Effector memory CD4-positive, alpha-beta T cell (primary cell): ENCODE results near the gene SEMA3G.

ENCODE experiments used
- DNase-seq, 3 donors: peaks; one replicate each; pipeline ENCODE4 v3.0.0-alpha.2; 2020
- H3K27ac ChIP-seq: 2 replicates; pipeline ENCODE4 v1.7.0; 2013; ENCODE audit warnings: mild to moderate bottlenecking, low read length, moderate library complexity; ENCODE audit not compliant: insufficient read depth, poor library complexity, severe bottlenecking
- H3K27me3 ChIP-seq: replicated peaks from 2 replicates; pipeline ENCODE4 v1.7.0; 2013; ENCODE audit warnings: mild to moderate bottlenecking, low read length; ENCODE audit not compliant: insufficient read depth, control insufficient read depth, poor library complexity, severe bottlenecking
- H3K36me3 ChIP-seq: 2 replicates; pipeline ENCODE4 v1.7.0; 2013; ENCODE audit warnings: mild to moderate bottlenecking, low read length, moderate library complexity; ENCODE audit not compliant: control insufficient read depth, insufficient read depth
- H3K4me1 ChIP-seq: 2 replicates; pipeline ENCODE4 v1.7.0; 2013; ENCODE audit warnings: low read length, mild to moderate bottlenecking; ENCODE audit not compliant: control insufficient read depth, insufficient read depth, poor library complexity, severe bottlenecking
- H3K4me3 ChIP-seq: 2 replicates; pipeline ENCODE4 v1.7.0; 2013; ENCODE audit warnings: low read length, low read depth, mild to moderate bottlenecking; ENCODE audit not compliant: insufficient read depth, poor library complexity, severe bottlenecking
- H3K9me3 ChIP-seq: 2 replicates; pipeline ENCODE4 v1.7.0; 2013; ENCODE audit warnings: mild to moderate bottlenecking, low read length, moderate library complexity; ENCODE audit not compliant: control insufficient read depth

Gene SEMA3G

DNA sequence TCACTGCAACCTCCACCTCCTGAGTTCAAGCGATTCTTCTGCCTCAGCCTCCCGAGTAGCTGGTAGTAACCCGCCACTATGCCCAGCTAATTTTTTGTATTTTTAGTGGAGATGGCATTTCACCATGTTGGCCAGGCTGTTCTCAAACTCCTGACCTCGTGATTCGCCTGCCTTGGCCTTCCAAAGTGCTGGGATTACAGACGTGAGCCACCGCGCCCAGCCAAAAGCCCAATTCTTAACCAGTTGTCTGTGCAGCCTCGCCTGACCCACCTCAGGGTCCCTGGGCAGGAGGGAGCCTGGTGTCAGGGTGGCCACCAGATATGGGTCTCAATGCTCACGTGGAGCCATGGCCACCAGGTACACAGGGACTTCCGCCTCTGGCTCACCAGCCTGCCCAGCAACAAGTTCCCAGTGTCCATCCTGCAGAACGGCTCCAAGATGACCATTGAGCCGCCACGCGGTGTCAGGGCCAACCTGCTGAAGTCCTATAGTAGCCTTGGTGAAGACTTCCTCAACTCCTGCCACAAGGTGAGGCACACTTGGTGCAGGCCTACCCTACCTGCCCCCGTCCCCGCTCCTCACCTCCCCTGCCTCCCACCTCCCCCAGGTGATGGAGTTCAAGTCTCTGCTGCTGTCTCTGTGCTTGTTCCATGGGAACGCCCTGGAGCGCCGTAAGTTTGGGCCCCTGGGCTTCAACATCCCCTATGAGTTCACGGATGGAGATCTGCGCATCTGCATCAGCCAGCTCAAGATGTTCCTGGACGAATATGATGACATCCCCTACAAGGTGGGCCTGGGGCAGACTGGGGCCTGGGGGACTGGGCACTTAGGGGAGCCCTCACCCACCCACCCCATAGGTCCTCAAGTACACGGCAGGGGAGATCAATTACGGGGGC, 48.6 kb downstream of the SEMA3G start:
- no peaks in the 10 kb centered on the region for H3K4me1 ChIP-seq
- H3K4me3 ChIP-seq: no peak overlapping the region
- H3K9me3 ChIP-seq: no peaks in the 10 kb centered on the region
- H3K36me3 ChIP-seq: peaks cover 43% of the 10 kb centered on the region
- H3K27me3 ChIP-seq: no peaks in the 10 kb centered on the region
- DNase-seq: no peak
- no peak overlapping the region for H3K27ac ChIP-seq

GRCh38 chr3:52395503-52395865, 49.4 kb downstream of the SEMA3G start:
- no peak for DNase-seq
- Histone ChIP-seq H3K27me3 (no peaks in the 10 kb centered on the region), H3K4me3 (no peak overlapping the region), H3K27ac (no peak overlapping the region), H3K36me3 (peaks cover 41% of the 10 kb centered on the region), H3K9me3 (no peaks in the 10 kb centered on the region), H3K4me1 (no peaks in the 10 kb centered on the region)

- H3K36me3 ChIP-seq: peaks cover 38% of the 10 kb centered on the region
- H3K27me3 ChIP-seq: no peaks in the 10 kb centered on the region
- no peaks in the 10 kb centered on the region for H3K9me3 ChIP-seq
- H3K4me1 ChIP-seq: no peaks in the 10 kb centered on the region
- H3K4me3 ChIP-seq: no peak overlapping the region
- no peak overlapping the region for H3K27ac ChIP-seq
- no peak for DNase-seq
Measured at GRCh38 chr3:52394751-52395502, 50.0 kb downstream of the SEMA3G start.

GRCh38 chr3:52393959-52394670, 50.8 kb downstream of the SEMA3G start:
- Histone ChIP-seq H3K27ac (no peak overlapping the region), H3K9me3 (no peaks in the 10 kb centered on the region), H3K36me3 (peaks cover 41% of the 10 kb centered on the region), H3K27me3 (no peaks in the 10 kb centered on the region), H3K4me1 (no peaks in the 10 kb centered on the region), H3K4me3 (no peak overlapping the region)
- DNase-seq: no peak

DNA sequence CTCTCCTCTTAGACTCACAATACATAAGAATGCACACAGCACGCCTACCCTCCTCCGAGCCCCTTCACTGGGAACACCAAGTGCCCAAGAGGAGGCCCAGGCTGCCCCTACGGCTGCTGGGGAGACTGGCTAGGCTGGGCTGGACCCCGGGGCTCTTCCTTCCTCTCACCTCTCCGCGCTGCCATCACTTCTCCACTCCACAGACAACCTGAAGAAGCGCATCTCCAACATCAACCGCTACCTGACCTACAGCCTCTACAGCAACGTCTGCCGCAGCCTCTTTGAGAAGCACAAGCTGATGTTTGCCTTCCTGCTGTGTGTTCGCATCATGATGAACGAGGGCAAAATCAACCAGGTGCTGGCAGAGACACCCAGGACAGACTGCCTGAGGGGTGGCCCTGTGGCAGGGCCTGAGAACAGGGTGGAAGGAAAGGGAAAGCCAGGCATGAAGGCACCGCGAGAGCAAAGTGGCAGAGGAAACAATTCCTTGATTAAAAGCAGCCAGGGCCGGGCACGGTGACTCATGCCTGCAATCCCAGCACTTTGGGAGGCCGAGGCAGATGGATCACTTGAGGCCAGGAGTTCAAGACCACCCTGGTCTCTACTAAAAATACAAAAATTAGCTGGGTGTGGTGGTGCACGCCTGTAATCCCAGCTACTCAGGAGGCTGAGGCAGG, 51.6 kb downstream of the SEMA3G start:
- H3K9me3 ChIP-seq: no peaks in the 10 kb centered on the region
- H3K27me3 ChIP-seq: no peaks in the 10 kb centered on the region
- no peak for DNase-seq
- no peak overlapping the region for H3K4me3 ChIP-seq
- no peaks in the 10 kb centered on the region for H3K4me1 ChIP-seq
- H3K36me3 ChIP-seq: peaks cover 47% of the 10 kb centered on the region
- H3K27ac ChIP-seq: no peak overlapping the region

DNA sequence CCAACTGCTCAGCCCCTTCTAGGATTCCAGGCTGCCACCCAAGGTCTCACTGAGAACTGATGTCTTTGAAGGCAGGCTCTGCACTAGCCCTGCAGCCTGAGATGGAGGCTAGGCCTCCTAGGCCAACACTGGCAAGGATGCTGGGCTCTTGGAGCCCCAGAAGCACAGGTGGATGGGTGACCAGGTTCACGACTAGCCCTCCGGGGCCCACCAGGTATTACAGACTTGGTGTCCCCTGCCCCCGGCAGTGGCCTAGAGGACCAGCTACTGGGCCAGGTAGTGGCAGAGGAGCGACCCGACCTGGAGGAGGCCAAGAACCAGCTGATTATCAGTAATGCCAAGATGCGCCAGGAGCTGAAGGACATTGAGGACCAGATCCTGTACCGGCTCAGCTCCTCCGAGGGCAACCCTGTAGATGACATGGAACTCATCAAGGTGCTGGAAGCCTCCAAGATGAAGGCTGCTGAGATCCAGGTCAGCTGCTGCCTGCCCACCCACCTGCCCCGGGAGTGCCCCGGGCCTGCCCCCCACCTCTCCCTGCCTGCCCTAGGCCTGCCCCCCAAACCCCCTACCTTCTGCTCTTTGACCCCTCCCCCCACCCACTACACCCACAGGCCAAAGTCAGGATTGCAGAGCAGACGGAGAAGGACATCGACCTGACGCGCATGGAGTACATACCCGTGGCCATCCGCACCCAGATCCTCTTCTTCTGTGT, 52.5 kb downstream of the SEMA3G start:
- H3K27ac ChIP-seq: no peak overlapping the region
- H3K9me3 ChIP-seq: no peaks in the 10 kb centered on the region
- peaks cover 45% of the 10 kb centered on the region for H3K36me3 ChIP-seq
- H3K4me1 ChIP-seq: no peaks in the 10 kb centered on the region
- no peak for DNase-seq
- no peak overlapping the region for H3K4me3 ChIP-seq
- no peaks in the 10 kb centered on the region for H3K27me3 ChIP-seq

DNA sequence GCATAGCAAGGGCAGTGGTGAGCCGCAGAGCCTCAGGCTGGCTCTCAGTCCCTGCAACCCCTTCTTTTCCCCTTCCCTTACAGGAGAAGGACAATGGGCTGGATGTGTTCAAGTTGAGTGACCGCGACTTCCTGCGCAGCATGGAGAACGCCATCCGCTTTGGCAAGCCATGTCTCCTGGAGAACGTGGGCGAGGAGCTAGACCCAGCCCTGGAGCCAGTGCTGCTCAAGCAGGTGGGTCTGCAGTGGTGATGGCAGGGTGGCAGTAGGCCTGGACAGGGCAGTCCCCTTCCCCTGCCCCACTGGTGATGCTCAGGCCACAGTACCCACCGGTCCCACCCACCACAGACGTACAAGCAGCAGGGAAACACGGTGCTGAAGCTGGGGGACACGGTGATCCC, 53.8 kb downstream of the SEMA3G start:
- H3K27ac ChIP-seq: no peak overlapping the region
- no peaks in the 10 kb centered on the region for H3K27me3 ChIP-seq
- no peak overlapping the region for H3K4me3 ChIP-seq
- DNase-seq: no peak
- peaks cover 53% of the 10 kb centered on the region for H3K36me3 ChIP-seq
- no peaks in the 10 kb centered on the region for H3K4me1 ChIP-seq
- H3K9me3 ChIP-seq: no peaks in the 10 kb centered on the region

DNA sequence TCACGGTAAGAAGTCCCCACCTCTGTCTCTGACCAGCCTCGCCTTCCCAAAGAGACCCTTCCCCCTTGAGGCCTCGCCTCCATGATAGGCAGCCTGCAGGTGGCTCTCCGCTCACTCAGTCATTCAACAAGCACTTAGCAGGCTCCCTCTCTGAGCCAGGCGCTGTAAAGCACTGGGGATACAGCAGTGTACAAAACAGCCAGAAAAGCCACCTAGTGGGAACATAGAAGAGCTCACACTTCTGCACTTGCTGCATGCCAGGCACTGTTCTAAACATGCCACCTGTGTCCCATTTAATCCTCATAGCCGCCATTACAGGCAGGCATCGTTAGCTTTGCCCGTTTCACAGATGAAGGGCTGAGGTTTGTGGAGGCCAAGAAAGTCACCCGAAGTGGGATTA, 56.0 kb downstream of the SEMA3G start:
- Histone ChIP-seq H3K4me1 (no peaks in the 10 kb centered on the region), H3K27me3 (no peaks in the 10 kb centered on the region)

GRCh38 chr3:52388348-52388821, 56.5 kb downstream of the SEMA3G start:
- H3K4me3 ChIP-seq: no peak overlapping the region
- H3K27me3 ChIP-seq: no peaks in the 10 kb centered on the region
- H3K27ac ChIP-seq: no peak overlapping the region
- H3K4me1 ChIP-seq: no peaks in the 10 kb centered on the region
- DNase-seq: no peak
- no peaks in the 10 kb centered on the region for H3K9me3 ChIP-seq
- peaks cover 44% of the 10 kb centered on the region for H3K36me3 ChIP-seq

More for the DNA sequence above, 56.0 kb downstream of the SEMA3G start:
- DNase-seq: no peak
- Histone ChIP-seq H3K9me3 (no peaks in the 10 kb centered on the region), H3K4me3 (no peak overlapping the region), H3K27ac (no peak overlapping the region), H3K36me3 (peaks cover 46% of the 10 kb centered on the region)
